Fibroblast of skin of back (primary cell): ENCODE results near the gene ACAA1.
"Not testable (repeated sequence)": the region's sequence is repeated elsewhere in the genome, so short reads cannot be mapped to it uniquely, and the experiment has no call there.

Experiments
- DNase-seq: peaks from one replicate; pipeline ENCODE4 v3.0.0-alpha.2; 2013

The ACAA1 gene

DNA sequence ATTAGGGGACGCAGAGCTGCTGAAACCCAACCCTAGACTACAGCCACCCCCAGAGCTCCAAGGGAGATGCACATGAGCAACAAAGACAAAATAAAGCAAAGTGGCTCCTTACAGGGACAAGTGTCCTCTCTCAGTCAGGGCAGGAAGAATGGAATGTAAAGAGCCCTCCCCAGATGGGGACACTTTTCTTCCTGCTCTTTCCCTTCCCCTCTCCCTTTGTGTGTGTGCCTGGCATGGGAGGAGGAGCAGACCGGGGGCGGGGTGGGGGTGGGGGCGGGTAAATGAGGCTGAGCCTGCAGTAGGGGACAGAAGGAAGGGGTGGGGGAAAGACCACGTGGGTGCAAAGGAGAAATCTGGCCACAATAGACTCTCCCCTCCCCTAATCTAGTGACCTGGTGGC lies 37.4 kb downstream of the ACAA1 start:
- DNase-seq: no peak

DNA sequence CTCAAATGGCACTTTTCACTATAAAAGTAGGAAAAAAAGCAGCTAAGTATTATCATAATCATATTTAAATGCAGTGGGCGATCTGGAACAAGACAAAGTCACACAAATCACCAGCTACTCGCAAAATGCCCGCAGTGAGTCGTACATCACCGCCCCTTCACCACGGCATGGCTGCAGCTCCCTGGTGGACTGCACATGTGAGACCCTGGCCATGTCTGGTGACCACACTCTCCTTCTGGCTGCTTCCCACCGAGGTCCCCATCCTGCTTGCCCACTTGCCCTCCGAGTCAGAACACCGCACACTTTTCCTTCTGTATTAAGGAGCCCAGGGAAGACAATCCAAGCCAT lies 38.6 kb downstream of the ACAA1 start:
- DNase-seq: no peak

GRCh38 chr3:38097446-38098375 lies 39.2 kb downstream of the ACAA1 start:
- DNase-seq: no peak

- DNase-seq: no peak
Measured at GRCh38 chr3:38095669-38096483, 41.1 kb downstream of the ACAA1 start.

DNA sequence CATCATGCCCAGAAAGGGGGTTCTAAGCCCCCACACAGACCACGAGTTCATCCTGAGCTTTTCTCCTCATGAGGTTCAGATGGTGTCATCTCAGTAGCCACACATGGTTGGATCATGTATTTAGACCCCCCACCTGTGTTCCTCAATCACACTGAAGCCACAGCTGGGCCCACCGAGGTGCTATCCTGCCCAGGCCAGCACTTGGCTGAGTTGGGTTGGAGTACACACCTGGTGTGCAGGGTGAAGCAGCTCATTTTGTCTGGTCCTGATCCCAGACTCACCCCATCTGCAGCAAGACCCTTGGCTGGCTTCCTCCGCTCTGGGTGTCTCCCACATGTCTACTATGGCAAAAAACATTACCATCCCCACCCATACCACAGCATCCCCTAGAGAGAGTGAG lies 41.9 kb downstream of the ACAA1 start:
- DNase-seq: no peak

DNA sequence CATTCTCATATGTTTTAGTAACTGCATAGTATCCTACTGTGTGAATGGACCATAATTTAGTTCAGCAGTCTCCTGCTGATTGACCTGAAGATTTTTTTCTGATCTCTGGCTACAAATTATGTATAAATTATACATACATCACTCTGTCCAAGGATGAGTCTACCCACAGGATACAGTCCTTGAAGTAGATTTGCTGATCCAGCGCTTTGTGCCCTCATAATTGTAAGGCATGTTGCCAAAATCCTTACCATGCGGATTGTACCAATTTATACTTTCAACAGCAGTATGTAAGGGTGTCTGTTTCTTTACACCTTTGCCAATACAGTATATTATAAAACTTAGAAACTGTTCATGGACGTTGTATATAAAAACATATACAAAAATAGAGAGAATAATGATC lies 46.5 kb downstream of the ACAA1 start:
- no peak for DNase-seq

DNA sequence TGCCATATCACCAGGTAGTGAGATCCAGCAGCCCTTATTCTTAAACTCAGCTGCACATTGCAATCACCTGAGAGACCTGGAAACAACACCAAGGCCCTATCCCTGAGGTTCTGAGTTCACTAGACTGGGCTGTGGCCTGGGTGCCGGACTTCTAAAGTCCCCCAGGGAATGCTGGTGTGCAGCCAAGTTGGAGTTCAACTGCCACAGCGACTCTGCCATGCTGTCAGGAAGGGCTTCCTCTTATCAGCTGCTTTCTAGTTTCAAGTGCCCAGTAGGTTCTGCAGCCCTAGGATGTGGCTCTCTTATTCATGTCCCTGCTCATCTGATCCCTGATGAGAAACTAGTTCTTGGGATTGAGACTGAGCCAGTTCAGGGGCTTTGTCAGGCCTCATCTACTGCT lies 47.8 kb downstream of the ACAA1 start:
- DNase-seq: no peak

DNA sequence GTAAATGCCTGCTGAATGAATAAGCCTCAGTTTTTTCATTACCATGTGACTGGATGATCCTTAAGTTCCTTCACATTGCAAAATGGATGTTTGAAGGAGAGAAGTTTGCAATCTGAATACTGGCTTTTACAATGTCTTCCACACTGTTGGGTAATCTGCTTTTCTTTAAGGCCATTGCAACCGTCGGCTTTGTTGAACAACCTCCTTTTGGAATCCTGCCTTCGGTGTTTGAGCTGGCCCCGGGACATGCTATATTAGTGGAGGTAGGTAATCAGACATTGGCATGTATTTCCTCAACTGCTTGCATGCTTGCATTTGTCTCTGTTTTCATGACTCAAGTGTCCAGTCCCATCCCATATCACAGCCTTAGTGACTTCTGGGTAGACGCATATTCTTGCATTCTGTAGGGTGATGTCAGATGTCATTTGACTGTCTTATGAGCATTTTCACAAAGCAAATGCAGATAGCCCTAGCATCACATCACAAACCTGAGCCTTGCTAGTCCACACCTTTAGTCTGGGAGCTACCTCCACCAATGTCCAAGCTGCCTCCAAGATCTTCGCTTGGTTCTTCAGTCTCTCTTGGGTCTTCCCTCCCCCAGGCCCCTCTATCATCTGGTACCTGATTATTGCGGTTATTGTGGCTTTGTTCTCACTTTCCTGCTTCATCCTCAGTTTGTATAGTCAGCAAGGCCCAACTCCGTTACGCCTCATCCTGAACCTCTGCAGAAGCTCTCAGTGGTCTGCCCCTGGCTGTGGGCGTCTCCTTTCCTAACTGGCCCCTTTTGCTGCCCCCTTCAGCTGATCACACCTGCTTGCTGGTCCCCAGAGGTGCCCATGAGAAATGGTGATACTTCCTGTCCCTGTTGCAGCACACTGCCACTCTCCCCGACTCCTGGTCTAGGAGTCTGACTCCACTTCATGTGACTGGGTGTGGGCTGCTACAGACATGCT lies 48.5 kb downstream of the ACAA1 start:
- DNase-seq: no peak

DNA sequence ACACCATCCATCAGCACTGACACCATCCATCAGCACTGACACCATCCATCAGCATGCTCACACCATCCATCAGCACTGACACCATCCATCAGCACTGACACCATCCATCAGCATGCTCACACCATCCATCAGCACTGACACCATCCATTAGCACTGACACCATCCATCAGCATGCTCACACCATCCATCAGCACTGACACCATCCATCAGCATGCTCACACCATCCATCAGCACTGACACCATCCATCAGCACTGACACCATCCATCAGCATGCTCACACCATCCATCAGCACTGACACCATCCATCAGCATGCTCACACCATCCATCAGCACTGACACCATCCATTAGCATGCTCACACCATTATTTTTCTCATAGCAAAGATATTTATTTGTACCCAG lies 49.6 kb downstream of the ACAA1 start:
- DNase-seq: not testable (repeated sequence)

DNA sequence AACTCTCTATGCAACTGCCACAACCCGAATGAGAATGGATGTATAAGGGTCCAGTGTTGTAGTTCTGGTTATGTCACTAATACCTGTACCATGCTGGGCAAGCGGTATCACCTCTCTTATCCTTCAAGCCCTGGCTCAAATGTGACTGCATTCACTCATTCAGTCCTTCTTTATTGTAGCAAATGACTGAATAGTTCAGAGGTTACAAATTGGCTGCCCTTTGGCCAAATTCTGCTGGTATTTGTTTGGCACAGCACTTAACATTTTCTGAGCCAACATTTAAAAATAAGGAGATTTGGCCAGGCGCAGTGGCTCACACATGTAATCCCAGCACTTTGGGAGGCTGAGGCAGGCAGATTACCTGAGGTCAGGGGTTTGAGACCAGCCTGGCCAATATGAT lies 50.4 kb downstream of the ACAA1 start:
- no peak for DNase-seq

DNA sequence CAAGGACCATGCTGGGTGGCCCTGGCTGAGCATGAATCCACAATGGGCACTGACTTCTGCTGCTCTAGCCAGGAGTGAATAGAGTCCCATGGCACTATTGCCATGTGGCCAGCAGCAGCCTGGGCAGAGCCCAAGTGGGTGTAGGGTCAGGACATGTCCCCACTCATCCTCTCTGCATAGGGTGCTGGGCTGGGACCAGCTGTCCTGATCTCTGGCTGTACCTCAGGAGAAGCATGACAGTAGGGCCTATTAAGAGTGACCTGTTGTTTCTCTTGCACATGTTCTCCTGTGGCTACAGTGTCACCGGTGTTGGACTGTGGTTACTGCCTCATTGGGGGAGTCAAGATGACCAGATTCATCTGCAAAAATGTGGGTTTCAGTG lies 51.0 kb downstream of the ACAA1 start:
- DNase-seq: no peak

DNA sequence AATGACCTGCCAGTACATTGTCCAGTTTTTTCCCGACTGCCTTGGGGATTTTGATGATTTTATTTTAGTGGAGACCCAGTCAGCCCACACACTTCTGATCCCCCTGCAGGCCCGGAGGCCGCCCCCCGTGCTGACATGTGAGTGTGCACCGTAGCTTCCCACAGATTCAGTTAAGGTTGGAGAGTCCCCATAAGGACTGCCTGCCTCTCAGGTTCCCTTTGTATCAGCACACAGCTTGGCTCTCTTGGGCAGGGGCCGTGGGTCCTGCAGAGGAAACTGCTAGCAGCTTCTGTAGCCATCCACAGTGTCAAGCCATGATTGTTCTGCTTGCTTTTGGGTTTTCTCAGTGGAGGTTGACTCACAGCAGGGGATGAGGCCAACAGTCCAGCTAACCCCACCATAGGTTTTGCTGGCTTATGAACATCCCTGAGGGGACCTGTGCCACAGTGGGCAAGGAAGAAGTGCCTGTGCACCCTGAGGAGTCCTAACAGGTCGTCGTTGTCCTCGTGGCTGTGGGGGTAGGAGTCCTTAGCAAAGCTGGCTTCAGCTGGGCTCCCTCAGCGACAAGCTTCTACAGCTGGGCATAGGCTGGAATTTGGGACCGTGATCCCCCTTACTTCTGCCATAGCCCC lies 51.5 kb downstream of the ACAA1 start:
- no peak for DNase-seq

- DNase-seq: peak; percentile 54
Measured at GRCh38 chr3:38084334-38085310, 52.3 kb downstream of the ACAA1 start.

- no peak for DNase-seq
Measured at GRCh38 chr3:38083871-38084333, 53.0 kb downstream of the ACAA1 start.

- not testable (repeated sequence) for DNase-seq
Measured at GRCh38 chr3:38083254-38083653, 53.7 kb downstream of the ACAA1 start.

DNA sequence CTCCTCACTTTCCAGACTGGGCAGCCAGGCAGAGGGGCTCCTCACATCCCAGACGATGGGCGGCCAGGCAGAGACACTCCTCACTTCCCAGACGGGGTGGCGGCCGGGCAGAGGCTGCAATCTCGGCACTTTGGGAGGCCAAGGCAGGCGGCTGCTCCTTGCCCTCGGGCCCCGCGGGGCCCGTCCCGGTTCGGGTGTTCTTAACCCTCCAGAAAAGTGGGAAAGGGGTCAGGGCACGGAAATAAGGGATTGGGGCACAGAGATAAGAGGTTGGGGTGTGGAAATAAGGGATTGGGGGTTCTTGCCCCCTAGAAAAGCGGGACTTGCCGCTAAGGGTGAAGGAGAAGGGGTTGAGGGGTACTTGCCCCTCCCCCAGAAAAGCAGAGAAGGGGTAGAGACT lies 54.6 kb downstream of the ACAA1 start:
- not testable (repeated sequence) for DNase-seq

DNA sequence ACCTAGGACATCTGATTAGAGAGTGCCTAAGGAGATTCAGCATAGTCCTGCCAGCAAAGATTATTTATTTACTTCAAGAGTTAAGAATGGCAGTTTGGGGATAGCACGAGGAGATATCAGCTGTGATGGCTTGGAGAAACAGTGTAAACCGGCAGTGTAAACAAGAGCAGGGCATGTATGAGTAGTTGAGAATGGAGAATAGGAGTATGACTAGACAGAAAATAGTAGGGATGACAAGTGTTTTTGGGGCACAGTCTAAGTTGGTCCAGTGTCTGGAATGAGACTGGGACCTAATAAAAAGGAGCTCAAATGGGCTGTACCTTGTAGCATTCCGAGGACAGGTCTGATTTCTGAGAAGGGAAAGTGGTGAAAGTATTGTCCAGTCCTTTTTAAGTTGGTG lies 59.9 kb downstream of the ACAA1 start:
- not testable (repeated sequence) for DNase-seq
